ENCODE measurements around the gene LRRC49.
"Not testable (repeated sequence)": the region's sequence is repeated elsewhere in the genome, so short reads cannot be mapped to it uniquely, and the experiment has no call there.

Gene LRRC49

DNA sequence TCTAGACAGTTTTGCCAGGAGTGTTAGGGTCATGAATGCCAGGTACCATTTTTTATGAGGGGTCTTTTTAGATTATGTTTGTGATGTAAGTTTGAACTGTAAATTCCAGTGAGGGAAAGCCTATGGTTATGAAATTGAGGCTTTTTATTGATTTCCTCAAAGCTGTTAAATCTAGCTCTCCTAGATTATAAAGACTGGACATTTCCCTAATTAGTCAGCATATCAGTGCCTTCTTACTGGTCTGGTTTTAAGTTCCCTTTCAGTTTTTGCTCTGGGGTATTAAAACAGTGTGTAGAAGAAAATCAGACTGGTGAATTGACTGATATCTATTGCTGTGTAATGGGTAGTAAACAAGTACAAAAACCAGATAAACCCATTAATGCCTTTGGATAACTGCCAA, 39.2 kb downstream of the LRRC49 start:
- DNase-seq = no peak

DNA sequence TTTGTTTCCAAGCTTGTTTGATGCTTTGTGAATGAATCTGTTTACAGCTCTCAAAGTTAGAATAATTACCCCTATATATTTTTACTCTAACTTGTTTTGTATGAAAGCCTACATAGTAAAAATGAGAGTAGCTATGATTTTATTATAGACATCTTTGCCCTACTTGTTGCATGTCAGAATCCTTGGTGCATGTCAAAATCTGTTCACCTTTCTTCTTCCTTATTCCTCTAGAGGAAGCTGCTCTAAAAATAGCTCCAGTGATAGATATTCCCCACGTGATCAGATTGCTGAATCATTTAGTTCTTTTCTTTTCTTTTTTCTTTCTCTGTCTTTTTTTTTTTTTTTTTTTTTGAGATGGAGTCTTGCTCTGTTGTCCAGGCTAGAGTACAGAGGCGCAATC, 39.8 kb downstream of the LRRC49 start:
- DNase-seq = no peak

DNA sequence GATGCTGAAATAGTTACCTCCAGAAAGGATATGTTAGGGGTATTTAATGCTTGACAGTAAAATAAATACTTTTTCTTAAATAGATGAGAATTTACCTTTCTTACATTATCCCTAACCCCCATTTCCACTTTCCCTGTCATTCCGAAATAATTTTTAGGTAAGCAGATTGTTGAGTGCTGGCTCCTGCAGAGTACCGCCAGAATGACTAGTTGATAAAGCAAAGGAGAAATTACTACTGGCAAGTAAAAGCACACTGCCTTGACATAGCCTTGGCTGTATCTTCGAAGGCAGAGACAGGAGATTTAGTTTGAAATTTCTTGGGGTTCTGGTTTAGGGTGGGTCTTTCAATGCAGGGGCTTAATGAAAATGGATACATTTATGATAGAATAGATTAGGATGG, 40.8 kb downstream of the LRRC49 start:
- no peak for DNase-seq

DNA sequence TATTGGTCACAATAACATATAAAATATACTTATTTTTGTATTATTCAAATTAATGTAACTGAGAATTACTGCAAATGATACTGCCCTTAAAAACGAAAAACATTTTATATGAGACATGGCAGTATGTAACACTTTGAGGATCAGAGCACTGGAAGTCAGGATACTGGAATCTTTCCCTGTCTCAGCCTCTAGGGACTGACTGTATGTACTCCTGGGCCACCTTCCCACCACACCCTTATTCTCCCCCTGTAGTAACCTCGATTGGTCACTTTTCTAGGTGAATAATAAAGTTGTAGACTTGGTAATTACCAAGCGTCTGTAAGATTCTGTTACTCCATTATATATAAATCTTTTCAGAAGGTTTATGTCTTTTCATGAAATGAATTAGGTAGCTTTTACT, 43.0 kb downstream of the LRRC49 start:
- DNase-seq = no peak

DNA sequence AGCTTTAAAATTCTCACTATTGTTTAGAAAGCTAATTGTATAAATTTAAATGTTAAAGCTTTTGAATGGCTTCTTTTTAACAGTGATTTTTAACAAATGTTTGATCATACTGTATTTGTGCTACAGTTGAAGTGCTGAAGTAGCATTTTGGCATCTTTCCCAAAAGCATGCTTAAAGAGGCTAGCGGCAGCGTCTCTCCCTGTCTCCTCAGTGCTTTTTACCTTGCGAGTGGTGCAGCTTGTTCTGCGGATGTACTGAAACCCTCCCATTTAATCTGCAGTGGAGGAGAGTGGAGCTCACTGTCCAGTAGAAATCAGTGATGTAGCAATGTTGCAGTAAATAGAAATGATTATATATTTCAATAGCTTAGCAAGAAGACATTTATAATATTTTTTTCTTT, 43.7 kb downstream of the LRRC49 start:
- DNase-seq = peak; percentile 77

GRCh38 chr15:70943285-70943684, 50.7 kb downstream of the LRRC49 start:
- DNase-seq = not testable (repeated sequence)

DNA sequence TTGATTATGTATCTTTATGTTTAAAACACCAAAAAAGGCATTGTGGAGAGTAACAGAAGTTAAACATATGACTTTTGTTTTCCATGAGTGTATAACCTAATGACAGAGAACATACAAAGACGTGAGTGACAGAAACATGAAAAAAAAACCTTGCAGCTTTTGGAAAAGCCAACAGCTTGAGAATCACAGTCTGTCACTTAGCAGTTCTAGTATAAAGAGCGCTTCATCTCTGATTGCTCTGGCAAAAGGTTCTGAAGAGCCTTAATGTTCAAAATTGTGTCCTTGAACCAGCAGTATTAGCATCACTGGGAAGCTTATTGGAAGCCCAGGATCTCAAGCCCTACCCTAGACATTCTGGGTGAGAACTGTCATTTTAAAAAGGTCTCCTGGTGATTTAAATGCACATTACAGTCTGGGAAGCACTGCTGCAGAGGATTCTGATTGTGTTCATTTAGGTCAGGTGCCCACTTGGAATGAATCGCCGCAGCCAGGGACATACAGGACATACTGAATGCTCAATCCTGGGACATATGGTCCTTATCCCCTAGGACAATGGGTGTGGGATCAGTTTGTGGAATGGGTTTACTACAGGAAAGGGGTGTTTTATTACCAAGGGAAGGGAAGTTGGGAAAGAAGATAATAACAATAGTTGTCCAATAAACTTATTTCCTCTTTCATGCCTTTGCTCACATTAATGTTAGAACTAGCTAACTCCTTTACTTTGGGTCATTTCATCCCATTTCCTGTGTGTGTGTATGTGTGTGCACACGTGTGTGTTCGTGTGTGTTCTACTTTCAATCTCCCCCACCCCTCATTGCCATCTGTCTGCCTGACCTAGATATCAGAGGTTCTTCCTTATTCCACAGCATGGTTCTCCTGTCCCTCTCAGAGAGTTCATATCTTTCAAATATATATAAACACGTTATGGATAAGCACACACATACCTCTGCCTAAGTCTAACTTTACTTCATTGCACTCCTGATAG, 55.0 kb downstream of the LRRC49 start:
- DNase-seq = no peak

- DNase-seq = no peak
These were observed 58.3 kb downstream of the LRRC49 start for GRCh38 chr15:70950953-70951352.

DNA sequence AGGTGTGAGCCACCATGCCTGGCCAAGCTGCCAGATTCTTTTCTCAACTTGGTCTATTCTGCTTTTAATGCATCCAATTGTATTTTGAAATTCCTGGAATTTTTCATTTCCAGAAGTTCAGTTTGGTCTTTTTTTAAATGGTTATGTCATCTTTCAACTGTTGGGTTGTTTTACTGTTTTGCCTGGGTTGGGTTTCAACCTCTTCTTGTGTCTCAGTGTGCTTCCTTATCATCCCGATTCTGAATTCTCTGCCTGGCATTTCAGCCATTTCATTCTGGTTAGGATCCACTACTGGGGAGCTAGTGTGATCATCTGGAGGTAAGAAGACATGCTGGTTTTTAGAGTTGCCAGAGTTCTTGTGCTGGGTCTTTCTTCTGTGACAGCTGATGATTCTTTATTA, 61.5 kb downstream of the LRRC49 start:
- no peak for DNase-seq

DNA sequence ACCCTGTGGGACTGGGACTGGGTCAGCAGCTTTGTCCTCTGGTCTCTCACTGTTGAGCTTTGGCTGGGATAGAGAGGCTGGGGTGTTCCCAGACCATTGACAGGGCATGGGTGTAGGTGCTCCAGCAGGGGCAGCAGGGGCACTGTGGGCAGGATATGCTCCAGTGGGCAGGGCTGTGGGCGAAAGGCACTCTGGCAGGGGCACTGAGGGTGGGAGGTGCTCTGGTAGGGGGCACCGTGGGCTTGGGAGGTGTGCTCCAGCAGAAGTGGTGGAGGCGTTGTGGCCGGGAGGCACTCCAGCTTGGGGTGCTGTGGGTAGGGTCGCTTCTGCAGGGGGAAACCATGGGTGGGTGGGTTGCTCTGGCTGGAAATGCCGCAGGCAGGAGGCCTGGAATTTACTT, 62.1 kb downstream of the LRRC49 start:
- DNase-seq = no peak

GRCh38 chr15:70955151-70955550, 62.5 kb downstream of the LRRC49 start:
- DNase-seq = no peak

DNA sequence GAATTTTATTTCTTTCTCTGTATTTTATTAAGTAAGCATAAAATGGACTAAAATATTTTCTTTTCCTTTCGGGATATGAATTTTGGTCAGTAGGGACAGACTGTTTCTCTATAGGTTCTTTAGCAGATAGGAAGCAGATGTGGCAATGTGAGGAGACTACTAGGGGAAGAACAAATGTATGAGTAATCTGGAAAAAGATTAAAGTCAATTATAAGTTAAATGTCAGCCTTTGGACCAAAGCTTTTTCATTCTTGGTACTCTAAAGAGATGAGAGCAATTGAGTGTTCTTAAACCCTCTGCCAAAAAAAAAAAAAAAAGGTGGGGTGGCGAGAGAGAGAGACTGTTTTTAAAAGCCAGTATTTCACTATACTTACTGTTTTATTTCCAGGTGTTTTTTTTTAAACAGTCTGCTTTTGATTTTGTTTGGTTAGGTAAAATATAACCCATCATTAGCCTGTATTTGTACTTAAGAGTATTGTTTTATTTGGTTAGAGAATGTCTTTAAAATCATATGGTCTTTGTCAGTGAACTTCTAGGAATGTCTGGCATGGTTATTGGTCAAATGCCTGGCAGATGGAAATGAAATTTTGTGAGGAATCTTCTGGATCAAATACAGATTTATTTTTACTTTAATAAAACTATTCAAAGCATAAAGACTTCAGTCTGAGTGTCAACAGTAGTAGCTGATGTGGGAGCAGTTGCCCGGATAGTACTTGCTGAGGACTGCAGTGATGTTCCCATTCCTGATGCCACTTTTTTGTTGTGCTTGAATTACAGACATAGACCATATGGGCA, 63.8 kb downstream of the LRRC49 start:
- DNase-seq = no peak

DNA sequence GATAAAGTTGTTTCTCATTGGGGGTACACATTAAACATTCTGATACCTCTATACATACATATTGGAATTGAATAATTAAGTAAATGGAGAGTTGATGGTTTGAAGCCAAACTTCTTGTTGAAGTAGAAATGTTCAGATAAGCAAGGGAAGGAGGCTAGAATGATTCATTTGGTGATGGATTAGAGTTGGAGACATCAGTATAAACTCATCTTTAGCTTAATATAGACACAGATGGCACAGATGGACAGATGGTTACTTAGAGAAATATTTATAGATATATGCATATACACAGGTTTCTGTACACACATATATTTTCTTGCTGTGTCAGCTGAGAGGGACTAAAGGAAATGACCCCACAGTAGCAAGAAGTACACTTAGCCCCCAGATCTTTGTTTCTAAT, 69.5 kb downstream of the LRRC49 start:
- no peak for DNase-seq

GRCh38 chr15:70963199-70963598, 70.6 kb downstream of the LRRC49 start:
- no peak for DNase-seq

DNA sequence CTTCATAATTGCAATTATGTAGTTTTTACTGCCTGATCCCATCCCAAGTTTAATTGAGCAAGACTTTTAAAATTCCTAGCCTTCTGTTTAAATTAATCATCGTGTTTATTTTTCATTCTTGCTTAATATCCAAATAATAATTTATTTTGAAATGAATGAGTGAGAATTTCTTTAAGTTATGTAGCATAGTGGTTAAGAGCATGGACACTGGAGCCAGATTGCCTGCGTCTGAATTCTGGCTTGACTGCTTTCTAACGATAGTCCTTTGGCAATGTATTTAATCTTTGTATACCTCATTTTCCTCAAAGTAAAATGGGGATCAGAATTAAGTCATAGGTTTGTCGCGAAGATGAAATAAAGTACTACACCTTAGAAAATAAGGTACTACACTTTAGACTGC, 71.4 kb downstream of the LRRC49 start:
- no peak for DNase-seq

DNA sequence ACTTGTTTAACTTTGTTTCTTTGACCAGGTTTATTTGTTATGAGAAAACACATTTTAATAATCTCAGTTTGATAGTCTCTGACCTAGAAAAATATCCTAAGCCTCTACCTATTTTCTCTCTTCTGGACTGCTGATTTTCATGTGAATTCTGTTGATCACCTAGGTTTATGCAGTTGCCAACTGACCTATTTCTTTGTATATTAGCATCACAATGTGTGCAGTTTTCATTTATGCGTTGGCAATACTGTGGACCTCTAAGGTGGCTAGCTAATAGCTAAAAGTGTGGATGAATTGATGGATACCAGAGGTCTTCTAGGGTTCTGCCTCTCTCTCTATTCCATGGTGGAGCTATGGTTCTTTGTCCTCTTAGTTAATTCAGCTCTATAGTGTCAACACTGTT, 72.1 kb downstream of the LRRC49 start:
- DNase-seq = no peak

DNA sequence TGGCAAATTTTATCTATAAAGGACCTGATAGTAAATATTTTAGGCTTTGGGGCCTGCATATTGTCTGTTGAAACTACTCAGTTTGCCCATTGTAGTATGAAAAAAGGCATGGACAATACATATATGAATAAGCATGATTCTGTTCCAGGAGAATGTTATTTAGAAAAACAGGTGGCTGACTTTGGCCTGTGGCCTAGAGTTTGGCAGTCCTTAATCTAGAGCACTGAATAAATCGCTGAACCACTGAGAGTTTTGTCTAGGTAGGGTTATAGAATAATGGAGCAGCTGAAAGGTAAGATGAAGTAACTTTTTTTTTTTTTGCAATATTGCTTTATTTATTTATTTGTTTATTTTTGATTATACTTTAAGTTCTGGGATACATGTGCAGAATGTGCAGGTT, 75.0 kb downstream of the LRRC49 start:
- no peak for DNase-seq

DNA sequence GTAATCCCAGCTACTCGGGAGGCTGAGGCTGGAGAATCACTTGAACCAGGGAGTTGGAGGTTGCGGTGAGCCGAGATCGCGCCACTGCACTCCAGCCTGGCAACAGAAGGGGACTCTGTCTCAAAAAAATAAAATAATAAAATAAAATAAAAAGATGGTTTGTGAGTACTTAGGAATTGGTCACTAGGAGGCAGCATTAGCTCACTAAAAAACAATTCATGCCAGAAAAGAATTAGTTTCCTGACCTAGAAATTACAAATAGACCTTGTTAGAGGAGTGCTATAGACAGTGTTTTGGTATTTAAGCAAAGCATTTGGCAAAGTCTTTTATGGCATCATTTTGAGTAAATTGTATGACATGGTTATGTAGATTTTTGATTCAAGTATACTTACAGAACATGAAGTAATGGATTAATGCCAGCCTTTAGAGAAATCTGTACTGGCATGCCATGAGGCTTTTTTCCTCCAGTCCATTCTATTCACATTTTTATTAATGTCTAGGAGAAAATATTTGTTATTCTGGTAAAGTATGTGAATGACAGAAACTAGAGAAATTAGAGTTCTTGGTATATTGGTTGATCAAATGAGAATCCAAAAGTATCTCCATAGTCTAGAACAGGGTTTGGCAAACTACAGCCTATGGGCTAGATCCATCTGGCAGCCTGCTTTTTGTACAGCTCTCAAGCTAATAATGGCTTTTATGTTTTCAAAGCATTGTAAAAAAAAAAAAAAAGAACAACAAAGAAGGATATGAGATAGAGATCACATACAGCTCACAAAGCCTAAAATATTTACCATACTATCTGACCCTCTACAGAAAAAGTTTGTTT, 81.6 kb downstream of the LRRC49 start:
- no peak for DNase-seq

DNA sequence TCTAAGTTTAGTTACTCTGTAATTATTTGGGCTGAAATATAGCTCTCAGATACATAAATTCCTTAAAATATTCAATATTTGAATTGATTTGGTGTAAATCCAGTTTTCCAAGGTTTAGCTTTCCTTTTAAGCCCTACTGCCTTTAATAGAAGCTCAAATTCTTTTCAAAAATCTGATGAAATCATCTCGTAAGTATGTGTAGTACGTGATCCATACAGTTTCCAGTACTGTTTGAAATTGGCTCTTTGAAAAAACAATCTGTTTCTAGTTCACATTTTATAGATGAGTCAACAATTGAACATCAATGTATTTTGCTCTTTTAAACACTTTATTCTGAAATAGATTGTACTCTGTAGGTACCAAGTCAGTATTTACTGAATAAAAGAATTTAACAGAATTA, 84.2 kb downstream of the LRRC49 start:
- no peak for DNase-seq

DNA sequence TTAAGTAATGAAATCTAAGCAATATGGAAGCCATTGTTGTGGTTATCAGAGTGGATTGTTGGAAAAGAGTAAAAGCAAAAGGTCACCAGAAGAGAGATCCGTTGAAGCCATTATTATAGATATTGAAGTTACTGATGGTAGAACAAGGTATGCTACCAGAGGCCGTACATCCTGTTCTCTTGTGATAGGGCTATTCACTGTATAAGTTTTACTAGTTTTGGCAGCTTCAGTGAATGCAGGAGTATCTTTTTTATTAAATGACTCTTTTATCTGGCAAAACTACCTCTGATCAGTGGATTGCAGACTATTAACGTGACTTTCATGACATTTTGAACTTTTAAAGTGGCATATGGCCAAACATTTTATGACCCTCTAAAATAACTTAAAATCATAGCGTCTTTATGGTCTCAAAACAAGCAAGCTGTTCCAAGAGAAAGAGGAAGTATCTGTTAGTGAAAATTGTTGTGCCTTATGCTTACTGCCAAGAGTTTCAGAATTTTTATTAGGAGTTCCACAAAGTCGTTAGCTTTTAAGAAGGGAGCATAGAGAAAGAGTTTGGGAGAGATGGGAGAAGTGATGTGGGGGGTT, 102.9 kb downstream of the LRRC49 start:
- DNase-seq = no peak

DNA sequence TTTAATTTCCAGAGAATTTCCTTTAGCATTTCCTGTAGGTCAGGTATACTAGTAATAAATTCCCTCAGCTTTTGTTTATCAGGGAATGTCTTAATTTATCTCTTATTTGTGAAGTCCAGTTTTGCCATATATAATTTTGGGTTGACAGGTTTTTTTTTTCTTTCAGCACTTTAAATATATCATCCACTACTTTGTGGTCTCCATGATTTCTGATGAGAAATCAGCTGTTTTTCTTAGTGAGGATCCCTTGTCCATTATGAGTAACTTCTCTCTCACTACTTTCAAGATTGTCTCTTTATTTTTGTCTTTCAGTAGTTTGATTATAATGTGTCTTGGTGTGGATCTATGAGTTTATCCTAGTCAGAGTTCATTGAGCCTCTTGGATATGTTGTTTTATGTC, 105.7 kb downstream of the LRRC49 start:
- DNase-seq = no peak

DNA sequence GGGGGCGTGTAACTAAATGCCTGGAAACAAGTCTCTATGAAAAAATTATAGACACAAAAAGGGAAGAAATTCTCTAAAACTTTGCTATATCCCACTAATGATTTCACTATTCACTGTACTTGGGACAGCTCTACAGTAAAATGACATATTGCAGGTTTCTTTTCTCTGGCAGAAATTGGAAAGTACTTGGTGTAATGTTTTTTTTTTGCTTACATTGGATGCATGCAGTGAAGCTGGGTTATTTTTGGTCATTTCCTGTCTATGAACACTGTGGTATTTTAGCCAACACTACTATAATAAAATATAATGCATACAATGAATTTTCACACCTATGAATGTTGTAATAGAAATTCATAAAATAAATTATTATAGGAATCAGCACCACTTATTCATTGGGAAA, 109.7 kb downstream of the LRRC49 start:
- no peak for DNase-seq

- DNase-seq = no peak
These were observed 110.7 kb downstream of the LRRC49 start for GRCh38 chr15:71003319-71003718.
